ENCODE results near the gene SLC38A10.

The SLC38A10 gene

GRCh38 chr17:81250286-81251093, 44.6 kb downstream of the SLC38A10 start:
- Histone ChIP-seq H3K27me3 (ENCODE audit: control insufficient read depth, insufficient read depth, low read length) (no peaks in the 10 kb centered on the region), H3K9me3 (ENCODE audit: control insufficient read depth, insufficient read depth, low read depth, low read length) (0 out of 2 replicates have a peak, but pooled peaks cover 3% of the 10 kb centered on the region), H3K9ac (ENCODE audit: low read length) (no peak overlapping the region)

GRCh38 chr17:81249223-81250040, 45.7 kb downstream of the SLC38A10 start:
- Histone ChIP-seq H3K4me3 (ENCODE audit: low read depth, low read length) (no peak overlapping the region), H3K9me3 (ENCODE audit: control insufficient read depth, insufficient read depth, low read depth, low read length) (0 out of 2 replicates have a peak, but pooled peaks cover 3% of the 10 kb centered on the region), H3K27me3 (ENCODE audit: control insufficient read depth, insufficient read depth, low read length) (no peaks in the 10 kb centered on the region), H3K9ac (ENCODE audit: low read length) (no peak overlapping the region), H3K36me3 (ENCODE audit: control insufficient read depth, insufficient read depth, low read length) (peaks cover 9% of the 10 kb centered on the region; the same call in 1 of the 2 replicates), H3K27ac (ENCODE audit: low read depth, low read length) (no peak overlapping the region), H3K4me1 (ENCODE audit: control insufficient read depth, insufficient read depth, low read length) (peaks cover 2% of the 10 kb centered on the region; the same call in 1 of the 2 replicates)

More at GRCh38 chr17:81250286-81251093, 44.6 kb downstream of the SLC38A10 start:
- peaks cover 9% of the 10 kb centered on the region; the same call in 1 of the 2 replicates for H3K4me1 ChIP-seq (ENCODE audit: control insufficient read depth, insufficient read depth, low read length)
- H3K27ac ChIP-seq (ENCODE audit: low read depth, low read length): no peak overlapping the region
- no peak overlapping the region for H3K4me3 ChIP-seq (ENCODE audit: low read depth, low read length)
- peaks cover 9% of the 10 kb centered on the region; the same call in 1 of the 2 replicates for H3K36me3 ChIP-seq (ENCODE audit: control insufficient read depth, insufficient read depth, low read length)

GRCh38 chr17:81248649-81249048, 46.5 kb downstream of the SLC38A10 start:
- H3K4me3 ChIP-seq (ENCODE audit: low read depth, low read length): no peak overlapping the region
- peaks cover 2% of the 10 kb centered on the region; the same call in 1 of the 2 replicates for H3K4me1 ChIP-seq (ENCODE audit: control insufficient read depth, insufficient read depth, low read length)
- H3K27ac ChIP-seq (ENCODE audit: low read depth, low read length): no peak overlapping the region
- no peaks in the 10 kb centered on the region for H3K27me3 ChIP-seq (ENCODE audit: control insufficient read depth, insufficient read depth, low read length)
- H3K9ac ChIP-seq (ENCODE audit: low read length): no peak overlapping the region
- H3K36me3 ChIP-seq (ENCODE audit: control insufficient read depth, insufficient read depth, low read length): peaks cover 9% of the 10 kb centered on the region; the same call in 1 of the 2 replicates
- 0 out of 2 replicates have a peak, but pooled peaks cover 3% of the 10 kb centered on the region for H3K9me3 ChIP-seq (ENCODE audit: control insufficient read depth, insufficient read depth, low read depth, low read length)

- H3K4me3 ChIP-seq (ENCODE audit: low read depth, low read length): no peak overlapping the region
- H3K27me3 ChIP-seq (ENCODE audit: control insufficient read depth, insufficient read depth, low read length): no peaks in the 10 kb centered on the region
- H3K36me3 ChIP-seq (ENCODE audit: control insufficient read depth, insufficient read depth, low read length): peaks cover 9% of the 10 kb centered on the region; the same call in 1 of the 2 replicates
- H3K4me1 ChIP-seq (ENCODE audit: control insufficient read depth, insufficient read depth, low read length): peaks cover 6% of the 10 kb centered on the region
- H3K27ac ChIP-seq (ENCODE audit: low read depth, low read length): no peak overlapping the region
- 0 out of 2 replicates have a peak, but pooled peaks cover 3% of the 10 kb centered on the region for H3K9me3 ChIP-seq (ENCODE audit: control insufficient read depth, insufficient read depth, low read depth, low read length)
- H3K9ac ChIP-seq (ENCODE audit: low read length): no peak overlapping the region
Observed at GRCh38 chr17:81247339-81247990, 47.6 kb downstream of the SLC38A10 start.

GRCh38 chr17:81246679-81247338, 48.3 kb downstream of the SLC38A10 start:
- H3K4me1 ChIP-seq (ENCODE audit: control insufficient read depth, insufficient read depth, low read length): peaks cover 5% of the 10 kb centered on the region; the same call in 1 of the 2 replicates
- H3K9me3 ChIP-seq (ENCODE audit: control insufficient read depth, insufficient read depth, low read depth, low read length): 0 out of 2 replicates have a peak, but pooled peaks cover 3% of the 10 kb centered on the region
- H3K27ac ChIP-seq (ENCODE audit: low read depth, low read length): no peak overlapping the region
- H3K9ac ChIP-seq (ENCODE audit: low read length): no peak overlapping the region
- H3K36me3 ChIP-seq (ENCODE audit: control insufficient read depth, insufficient read depth, low read length): peaks cover 9% of the 10 kb centered on the region; the same call in 1 of the 2 replicates
- no peak overlapping the region for H3K4me3 ChIP-seq (ENCODE audit: low read depth, low read length)
- no peaks in the 10 kb centered on the region for H3K27me3 ChIP-seq (ENCODE audit: control insufficient read depth, insufficient read depth, low read length)

- H3K27ac ChIP-seq (ENCODE audit: low read depth, low read length): no peak overlapping the region
Observed at GRCh38 chr17:81246343-81246670, 48.8 kb downstream of the SLC38A10 start.

GRCh38 chr17:81245665-81246342, 49.3 kb downstream of the SLC38A10 start:
- Histone ChIP-seq H3K27me3 (ENCODE audit: control insufficient read depth, insufficient read depth, low read length) (no peaks in the 10 kb centered on the region), H3K27ac (ENCODE audit: low read depth, low read length) (no peak overlapping the region), H3K36me3 (ENCODE audit: control insufficient read depth, insufficient read depth, low read length) (peaks cover 16% of the 10 kb centered on the region), H3K4me3 (ENCODE audit: low read depth, low read length) (no peak overlapping the region), H3K9me3 (ENCODE audit: control insufficient read depth, insufficient read depth, low read depth, low read length) (0 out of 2 replicates have a peak, but pooled peaks cover 3% of the 10 kb centered on the region), H3K4me1 (ENCODE audit: control insufficient read depth, insufficient read depth, low read length) (peaks cover 10% of the 10 kb centered on the region), H3K9ac (ENCODE audit: low read length) (no peak overlapping the region)

More at GRCh38 chr17:81246343-81246670, 48.8 kb downstream of the SLC38A10 start:
- no peak overlapping the region for H3K9ac ChIP-seq (ENCODE audit: low read length)
- 0 out of 2 replicates have a peak, but pooled peaks cover 3% of the 10 kb centered on the region for H3K9me3 ChIP-seq (ENCODE audit: control insufficient read depth, insufficient read depth, low read depth, low read length)
- no peaks in the 10 kb centered on the region for H3K27me3 ChIP-seq (ENCODE audit: control insufficient read depth, insufficient read depth, low read length)
- H3K4me3 ChIP-seq (ENCODE audit: low read depth, low read length): no peak overlapping the region
- H3K36me3 ChIP-seq (ENCODE audit: control insufficient read depth, insufficient read depth, low read length): peaks cover 11% of the 10 kb centered on the region
- H3K4me1 ChIP-seq (ENCODE audit: control insufficient read depth, insufficient read depth, low read length): peaks cover 7% of the 10 kb centered on the region

GRCh38 chr17:81245024-81245664, 50.0 kb downstream of the SLC38A10 start:
- peaks cover 11% of the 10 kb centered on the region for H3K4me1 ChIP-seq (ENCODE audit: control insufficient read depth, insufficient read depth, low read length)
- no peak overlapping the region for H3K4me3 ChIP-seq (ENCODE audit: low read depth, low read length)
- H3K27ac ChIP-seq (ENCODE audit: low read depth, low read length): no peak overlapping the region
- H3K9me3 ChIP-seq (ENCODE audit: control insufficient read depth, insufficient read depth, low read depth, low read length): 0 out of 2 replicates have a peak, but pooled peaks cover 3% of the 10 kb centered on the region
- H3K27me3 ChIP-seq (ENCODE audit: control insufficient read depth, insufficient read depth, low read length): no peaks in the 10 kb centered on the region
- H3K9ac ChIP-seq (ENCODE audit: low read length): no peak overlapping the region
- H3K36me3 ChIP-seq (ENCODE audit: control insufficient read depth, insufficient read depth, low read length): peaks cover 16% of the 10 kb centered on the region

- Histone ChIP-seq H3K9me3 (ENCODE audit: control insufficient read depth, insufficient read depth, low read depth, low read length) (0 out of 2 replicates have a peak, but pooled peaks cover 3% of the 10 kb centered on the region), H3K27ac (ENCODE audit: low read depth, low read length) (no peak overlapping the region), H3K36me3 (ENCODE audit: control insufficient read depth, insufficient read depth, low read length) (peaks cover 12% of the 10 kb centered on the region), H3K27me3 (ENCODE audit: control insufficient read depth, insufficient read depth, low read length) (no peaks in the 10 kb centered on the region), H3K4me3 (ENCODE audit: low read depth, low read length) (no peak overlapping the region), H3K9ac (ENCODE audit: low read length) (no peak overlapping the region), H3K4me1 (ENCODE audit: control insufficient read depth, insufficient read depth, low read length) (peaks cover 15% of the 10 kb centered on the region)
Observed at GRCh38 chr17:81244358-81245023, 50.6 kb downstream of the SLC38A10 start.

Data from HUES6 (cell line).